ENCODE results near the gene IGDCC3.

The IGDCC3 gene

DNA sequence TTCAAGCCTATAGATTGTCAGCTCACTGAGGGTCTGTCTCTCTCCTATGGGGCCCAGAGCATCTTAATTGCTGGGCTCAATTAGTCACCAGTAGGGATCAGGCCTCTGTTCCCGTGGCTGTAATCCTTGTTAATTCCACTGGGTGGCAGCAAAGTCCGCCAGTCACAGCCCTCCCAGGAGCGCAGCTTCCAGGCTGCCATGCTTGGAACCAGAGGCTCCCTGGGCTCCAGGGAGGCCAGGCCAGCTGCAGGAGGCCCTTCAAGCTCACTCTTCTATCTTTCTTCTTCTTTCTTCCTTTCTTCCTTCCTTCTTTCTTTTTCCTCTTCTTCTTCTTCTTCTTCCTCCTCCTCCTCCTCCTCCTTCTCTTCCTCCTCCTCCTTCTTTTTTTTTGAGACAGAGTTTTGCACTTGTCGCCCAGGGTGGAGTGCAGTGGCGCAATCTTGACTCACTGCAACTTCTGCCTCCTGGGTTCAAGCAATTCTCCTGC lies 58.9 kb downstream of the IGDCC3 start:
- DNase-seq = peak; percentile 89

DNA sequence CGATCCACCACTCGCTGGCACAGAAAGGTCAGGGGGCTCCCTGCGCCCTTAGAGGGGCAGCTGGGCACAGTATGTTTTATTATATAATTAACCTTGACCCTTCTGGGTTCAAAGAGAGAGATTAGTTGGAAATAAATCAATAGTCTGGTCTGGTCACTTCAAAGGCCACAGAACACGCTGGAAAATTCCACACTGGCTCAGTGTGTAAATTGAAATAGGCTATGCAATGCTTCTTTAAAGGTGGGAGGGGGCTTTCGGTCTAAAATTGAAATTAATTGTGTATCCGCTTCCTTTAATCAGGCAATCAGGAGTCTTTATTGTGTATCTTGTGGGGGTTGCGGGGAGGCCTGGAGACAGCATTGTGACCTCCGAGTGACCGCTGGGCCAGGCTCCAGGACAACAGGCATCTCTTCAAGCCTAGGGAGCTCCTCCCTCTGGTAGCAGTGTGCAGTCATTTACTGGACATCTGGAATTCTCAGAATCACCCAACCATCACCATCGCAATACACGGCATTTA lies 65.3 kb downstream of the IGDCC3 start:
- DNase-seq = no peak

DNA sequence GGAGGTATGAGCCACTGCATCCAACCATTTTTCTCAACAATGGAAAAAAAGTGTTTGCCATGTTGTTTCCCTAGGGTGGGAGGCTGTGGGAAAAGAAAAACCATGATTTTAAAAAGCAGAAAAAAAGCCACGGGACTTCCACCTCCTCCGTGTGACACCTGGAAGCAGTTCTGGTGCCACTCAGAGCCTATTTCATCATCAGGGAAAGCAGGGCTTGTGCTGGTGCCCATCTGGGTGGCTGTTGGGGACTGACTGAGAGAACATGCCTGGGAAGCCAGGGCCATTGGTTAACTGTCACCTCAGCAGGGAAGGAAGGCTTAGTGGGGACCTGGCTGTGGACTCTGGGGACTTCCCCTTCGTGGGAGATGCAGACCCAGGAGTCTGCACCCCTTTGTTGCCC lies 66.0 kb downstream of the IGDCC3 start:
- no peak for DNase-seq

DNA sequence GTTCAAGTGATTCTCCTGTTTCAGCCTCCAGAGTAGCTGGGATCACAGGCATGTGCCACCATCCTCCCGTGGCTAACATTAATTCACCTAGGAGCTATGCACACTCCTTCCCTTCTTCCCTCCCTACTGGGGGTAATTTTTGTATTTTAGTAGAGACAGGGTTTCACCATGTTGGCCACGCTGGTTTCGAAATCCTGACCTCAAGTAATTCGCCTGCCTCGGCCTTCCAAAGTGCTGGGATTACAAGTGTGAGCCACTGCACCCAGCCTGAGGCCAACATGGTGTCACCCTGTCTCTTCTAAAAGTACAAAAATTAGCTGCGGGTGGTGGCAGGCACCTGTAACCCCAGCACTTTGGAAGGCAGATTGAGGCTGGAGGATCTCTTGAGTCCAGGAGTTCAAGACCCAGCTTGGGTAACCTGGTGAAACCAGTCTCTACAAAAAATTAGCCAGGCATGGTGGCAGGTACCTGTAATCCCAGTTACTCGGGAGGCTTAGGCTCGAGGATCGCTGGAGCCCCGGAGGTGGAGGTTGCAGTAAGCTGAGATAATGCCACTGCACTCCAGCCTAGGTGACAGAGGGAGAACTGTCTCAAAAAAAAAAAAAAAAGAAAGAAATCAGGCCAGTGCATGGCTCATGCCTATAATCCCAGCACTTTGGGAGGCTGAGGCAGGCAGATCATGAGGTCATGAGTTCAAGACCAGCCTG lies 67.2 kb downstream of the IGDCC3 start:
- DNase-seq = no peak

DNA sequence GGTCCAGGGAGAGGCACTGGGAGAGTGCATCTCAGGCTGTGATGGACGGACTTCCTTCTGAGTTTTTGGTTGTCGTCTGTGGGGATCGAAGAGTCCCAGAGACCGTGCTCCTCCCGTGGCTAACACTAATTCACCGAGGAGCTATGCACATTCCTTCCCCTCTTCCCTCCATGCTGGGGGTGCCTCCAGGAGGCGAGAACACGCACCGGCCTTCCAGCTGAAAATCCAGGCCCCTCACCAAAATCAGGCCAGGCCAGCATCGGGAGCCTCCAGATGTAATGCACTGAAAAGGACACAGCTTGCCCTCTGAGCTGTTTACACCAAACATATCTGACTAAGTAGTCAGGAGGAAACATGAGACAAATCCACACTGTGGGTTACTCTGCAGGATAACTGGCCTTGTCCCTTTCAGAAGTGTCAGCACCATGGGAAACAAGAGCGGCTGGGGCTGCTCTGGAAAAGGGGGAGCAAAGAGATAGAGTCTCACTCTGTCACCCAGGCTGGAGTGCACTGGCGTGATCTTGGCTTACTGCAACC lies 67.9 kb downstream of the IGDCC3 start:
- DNase-seq = no peak

DNA sequence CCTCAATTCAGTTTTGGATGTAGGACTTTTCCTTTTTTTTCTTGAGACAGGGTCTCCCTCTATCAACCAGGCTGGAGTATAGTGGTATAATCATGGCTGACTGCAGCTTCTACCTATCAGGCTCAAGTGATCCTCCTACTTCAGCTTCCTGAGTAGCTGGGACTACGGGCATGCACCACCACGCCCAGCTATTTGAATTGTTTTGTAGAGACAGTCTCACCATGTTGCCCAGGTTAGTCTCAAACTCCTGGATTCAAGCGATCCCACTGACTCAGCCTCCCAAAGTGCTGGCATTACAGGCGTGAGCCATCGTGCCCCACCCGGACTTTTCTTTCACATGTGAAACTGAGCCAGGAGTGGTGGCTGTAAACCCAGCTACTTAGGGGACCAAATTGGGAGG lies 69.8 kb downstream of the IGDCC3 start:
- DNase-seq = no peak

DNA sequence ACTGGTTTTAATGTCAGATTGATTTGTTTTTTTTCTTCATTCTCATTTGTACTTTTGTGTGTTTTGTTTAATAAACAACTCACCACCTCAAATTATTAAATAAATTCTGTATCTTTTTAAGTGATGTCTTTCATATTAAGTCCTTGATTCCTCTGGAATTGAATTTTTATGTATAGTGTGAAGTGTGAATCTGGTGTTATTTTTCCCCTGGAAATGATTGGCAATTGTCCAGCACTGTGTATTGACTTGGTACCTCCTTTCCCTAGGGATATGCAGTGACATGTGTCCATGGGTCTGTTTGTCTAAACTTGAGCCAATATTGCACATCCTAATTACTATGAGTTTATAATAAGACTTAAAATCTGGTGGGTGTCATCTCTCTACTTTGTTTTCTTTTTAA lies 71.3 kb downstream of the IGDCC3 start:
- no peak for DNase-seq

DNA sequence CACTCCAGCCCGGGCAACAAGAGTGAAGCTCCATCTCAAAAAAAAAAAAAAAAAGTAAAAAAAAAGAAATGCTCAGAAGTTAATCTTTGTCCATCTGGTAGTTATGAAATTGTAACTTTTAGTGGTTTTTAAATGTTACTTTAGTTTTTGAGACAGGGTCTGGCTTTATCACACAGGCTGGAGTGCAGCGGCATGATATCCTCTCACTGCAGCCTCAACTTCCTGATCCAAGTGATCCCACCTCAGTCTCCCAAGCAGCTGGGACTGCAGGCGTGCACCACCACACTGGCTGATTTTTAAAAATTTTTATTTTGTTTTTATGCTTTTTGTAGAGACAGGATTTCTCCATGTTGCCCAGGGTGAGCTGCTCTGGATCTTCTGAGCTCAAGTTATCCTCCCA lies 72.0 kb downstream of the IGDCC3 start:
- no peak for DNase-seq

DNA sequence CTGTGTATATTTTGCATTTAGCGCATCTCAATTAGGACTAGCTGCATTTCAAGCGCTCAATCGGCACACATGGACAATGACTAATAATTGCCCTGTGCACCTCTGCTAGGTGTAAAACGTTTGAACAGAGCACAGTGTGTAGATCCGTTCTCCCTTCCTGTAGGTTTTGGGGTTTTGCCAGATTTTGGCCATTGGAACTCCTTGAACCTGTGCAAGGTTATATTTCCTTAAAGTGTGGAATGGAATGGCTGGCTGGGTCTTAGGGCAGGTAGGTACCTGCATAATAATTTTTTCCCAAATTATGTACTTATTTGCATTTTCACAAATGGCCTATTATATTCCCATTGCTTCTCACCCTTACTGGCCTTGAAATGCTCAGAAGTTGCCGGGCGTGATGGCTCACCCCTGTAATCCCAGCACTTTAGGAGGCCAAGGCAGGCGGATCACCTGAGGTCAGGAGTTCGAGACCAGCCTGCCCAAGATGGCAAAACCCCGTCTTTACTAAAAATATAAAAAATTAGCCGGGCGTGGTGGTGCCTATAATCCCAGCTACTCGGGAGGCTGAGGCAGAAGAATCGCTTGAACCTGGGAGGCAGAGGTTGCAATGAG lies 72.5 kb downstream of the IGDCC3 start:
- DNase-seq = peak; percentile 60

DNA sequence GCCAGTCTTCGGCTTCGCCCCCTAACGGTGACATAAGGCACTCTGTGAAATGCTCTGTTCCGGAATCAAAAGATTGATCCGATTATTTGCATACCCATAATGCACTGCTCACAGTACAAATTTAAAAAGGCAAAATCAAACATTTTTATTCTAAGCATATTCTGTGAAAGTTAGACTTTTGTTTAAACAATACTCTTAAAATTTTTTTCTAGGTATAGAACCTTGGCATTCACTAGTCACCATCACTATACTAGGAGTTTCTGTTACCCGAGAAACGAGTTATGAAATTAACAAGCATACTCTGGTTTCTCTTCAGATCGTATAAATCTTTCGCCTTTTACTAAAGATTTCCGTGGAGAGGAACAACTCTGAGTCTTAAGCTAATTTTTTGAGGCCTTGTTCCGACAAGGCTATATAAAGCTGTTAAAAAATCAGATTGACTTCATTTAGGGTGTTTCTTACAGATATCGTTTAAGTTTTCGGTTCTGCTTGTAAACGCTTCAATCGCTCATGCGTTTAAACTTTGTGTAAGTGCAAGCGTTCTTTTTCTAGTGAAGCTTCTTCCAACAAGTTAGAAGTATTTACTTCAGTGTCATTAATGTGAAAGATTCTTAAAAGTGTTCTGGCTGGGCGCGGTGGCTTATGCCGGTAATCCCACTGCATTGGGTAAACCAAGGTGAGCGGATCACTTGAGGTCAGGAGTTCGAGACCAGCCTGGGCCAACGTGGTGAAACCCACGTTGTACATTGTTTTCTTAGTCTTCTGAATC lies 73.2 kb downstream of the IGDCC3 start, which contains the start of gene RNU5B-1:
Gene RNU5B-1, plus strand, starts transcription at position 297 of the 769 bp plus-strand sequence.
- peak; percentile 91 for DNase-seq

DNA sequence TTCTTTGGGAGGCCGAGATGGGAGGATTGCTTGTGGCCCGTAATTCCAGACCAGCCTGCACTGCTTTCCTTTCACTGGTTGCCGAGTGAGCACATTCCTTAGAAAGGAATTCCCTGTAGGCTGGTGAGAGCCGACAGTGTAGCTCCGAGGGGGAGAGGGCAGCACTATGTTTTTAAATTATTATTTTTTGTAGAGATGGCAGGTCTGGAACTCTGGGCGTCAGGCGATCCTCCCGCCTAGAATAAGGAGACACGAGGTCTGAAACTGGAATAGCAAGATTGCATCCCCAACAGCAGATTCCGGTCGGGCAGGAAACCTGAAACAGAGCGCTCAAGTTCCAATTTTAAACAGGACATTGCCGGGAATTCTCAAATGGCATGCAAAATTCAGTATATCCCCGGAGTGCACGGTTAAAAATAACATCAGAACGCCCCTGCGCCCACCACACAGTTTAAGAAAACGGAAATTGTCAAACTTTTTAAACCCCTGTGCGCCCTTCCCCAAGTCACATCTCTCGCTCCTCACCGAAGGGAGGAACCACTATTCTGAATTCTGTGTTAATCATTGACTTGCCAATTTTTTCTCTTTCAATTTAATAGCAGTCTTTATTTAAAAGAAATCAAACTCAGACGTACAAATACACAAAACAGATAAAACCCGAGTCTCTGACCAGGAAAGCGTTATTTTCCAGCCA lies 74.0 kb downstream of the IGDCC3 start:
- DNase-seq = peak; percentile 72

DNA sequence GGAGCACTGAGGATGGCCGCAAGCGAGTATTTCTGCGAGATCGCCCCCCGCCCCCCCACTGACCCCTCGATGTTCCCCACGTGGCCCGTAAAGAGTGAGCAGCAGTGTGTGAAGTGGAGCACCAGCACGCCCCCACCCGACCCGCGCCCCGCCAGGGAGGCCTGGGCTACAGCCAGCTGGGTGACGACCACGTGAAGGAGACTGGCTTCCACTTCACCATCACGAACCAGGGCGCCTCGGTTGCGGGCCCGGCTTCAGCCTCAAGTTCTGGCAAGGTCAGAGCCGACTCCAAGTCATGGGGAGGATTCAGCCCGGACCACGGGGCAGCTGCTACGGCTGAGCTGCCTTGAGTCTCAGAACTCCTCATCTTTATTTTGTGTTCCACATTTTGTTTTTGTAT lies 75.7 kb downstream of the IGDCC3 start:
- no peak for DNase-seq

DNA sequence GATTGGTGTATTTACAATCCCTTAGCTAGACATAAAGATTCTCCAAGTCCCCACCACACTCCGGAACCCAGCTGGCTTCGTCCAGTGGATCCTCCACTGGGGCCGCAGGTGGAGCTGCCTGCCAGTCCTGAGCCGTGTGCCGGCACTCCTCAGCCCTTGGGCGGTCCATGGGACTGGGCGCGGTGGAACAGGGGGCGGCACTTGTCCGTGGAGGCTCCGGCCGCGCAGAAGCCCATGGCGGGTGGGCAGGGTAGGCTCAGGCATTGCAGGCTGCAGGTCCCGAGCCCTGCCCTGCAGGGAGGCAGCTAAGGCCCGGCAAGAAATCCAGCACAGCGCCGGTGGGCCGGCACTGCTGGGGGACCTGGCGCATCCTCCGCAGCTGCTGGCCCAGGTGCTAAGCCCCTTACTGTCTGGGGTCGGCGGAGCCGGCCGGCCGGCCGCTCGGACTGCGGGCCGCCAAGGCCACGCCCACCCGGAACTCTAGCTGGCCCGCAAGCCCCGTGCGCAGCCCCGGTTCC lies 76.8 kb downstream of the IGDCC3 start:
- DNase-seq = no peak

DNA sequence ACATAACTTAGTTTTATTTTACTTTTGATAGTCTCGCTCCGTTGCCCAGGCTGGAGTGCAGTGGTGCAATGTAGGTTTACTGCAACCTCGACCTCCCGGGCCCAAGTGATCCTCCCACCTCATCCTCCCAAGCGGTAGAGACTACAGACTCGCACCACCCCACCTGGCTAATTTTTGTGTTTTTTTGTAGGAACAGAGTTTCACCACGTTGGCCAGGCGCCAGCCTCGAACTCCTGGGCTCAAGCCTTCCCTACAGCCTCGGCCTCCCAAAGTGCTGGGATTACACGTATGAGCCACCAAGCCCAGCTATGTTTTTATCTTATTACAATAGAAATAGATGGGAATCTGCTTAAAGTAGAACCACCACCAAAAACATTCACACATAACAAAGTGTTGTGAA lies 79.1 kb downstream of the IGDCC3 start:
- no peak for DNase-seq

DNA sequence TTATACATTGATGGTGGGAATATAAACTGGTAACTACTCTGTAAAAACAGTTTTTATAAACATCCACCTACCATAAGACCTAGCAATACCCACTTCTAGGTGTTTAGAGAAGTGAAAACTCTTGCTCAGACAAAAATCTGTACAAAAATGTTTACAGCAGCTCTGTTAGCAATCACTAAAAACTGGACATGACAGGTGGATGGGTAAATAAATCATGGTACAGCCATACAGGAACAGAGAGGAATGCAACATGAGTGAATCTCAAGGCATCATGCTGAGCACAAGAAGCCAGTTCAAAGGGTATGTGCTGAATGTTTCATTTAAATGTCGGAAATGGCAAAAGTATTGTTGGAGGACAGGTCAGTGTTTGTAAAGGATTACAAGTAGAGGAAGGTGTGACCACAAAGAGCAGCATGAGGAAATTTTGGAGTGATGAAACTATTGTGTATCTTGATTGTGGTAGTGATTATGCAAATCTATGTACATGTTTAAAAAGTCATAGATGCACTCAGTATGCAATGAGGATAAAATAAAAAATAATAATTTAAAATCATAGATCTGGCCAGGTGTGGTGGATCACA lies 84.8 kb downstream of the IGDCC3 start:
- DNase-seq = no peak

DNA sequence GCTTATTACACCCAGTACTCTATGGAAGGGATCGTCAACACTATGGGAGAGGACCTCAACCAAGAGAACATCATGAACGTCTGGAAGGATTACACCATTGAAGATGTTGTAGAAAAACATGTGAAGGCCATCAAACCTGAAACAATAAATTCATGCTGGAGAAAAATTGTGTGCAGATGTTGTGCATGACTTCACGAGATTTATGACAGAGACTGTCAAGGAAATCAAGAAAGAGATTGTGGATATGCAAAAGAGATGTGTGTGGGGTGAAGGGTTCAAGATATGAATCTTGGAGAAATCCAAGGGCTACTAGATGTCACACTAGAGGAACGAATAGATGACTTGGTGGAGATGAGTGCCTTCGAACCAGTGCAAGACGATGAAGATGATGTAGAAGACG lies 87.6 kb downstream of the IGDCC3 start:
- no peak for DNase-seq

DNA sequence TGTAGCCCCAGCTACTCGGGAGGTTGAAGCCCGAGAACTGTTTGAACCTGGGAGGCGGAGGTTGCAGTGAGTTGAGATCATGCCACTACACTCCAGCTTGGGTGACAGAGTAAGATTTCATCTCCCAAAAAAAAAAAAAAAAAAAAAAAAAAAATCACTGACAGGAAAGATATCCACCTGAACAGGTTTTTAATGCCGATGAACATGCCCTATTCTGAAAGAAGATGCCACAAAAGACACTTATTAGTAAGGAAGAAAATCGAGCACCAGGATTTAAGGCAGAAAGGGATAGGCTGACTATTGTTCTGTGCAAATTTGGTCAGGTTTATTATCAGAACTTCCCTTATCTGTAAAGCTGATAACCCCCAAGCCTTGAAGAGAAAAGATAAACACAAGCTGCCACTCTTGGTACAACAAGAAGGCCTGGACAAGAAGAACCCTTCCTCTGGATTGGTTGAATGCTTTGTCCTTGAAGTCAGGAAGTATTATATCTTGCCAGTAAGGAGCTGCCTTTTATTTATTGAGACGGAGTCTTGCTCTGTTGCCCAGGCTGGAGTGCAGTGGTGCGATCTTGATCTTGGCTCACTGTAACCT lies 88.4 kb downstream of the IGDCC3 start:
- DNase-seq = no peak

DNA sequence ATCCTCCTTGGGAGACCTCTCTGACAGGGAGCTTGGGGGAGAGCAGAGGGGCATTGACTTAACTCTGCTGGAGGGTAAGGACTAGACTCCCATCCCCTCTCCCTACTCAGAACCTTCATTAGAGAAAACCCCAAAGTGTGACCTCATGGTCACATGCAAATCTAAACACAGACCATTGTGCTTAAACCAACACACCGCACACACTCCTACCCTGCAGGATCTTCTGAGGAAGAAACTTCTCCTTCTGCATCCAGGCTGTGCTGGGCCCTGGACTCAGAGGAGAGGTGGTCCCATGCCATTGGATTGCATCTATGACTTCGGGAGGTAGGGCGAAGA lies 90.3 kb downstream of the IGDCC3 start:
- no peak for DNase-seq

DNA sequence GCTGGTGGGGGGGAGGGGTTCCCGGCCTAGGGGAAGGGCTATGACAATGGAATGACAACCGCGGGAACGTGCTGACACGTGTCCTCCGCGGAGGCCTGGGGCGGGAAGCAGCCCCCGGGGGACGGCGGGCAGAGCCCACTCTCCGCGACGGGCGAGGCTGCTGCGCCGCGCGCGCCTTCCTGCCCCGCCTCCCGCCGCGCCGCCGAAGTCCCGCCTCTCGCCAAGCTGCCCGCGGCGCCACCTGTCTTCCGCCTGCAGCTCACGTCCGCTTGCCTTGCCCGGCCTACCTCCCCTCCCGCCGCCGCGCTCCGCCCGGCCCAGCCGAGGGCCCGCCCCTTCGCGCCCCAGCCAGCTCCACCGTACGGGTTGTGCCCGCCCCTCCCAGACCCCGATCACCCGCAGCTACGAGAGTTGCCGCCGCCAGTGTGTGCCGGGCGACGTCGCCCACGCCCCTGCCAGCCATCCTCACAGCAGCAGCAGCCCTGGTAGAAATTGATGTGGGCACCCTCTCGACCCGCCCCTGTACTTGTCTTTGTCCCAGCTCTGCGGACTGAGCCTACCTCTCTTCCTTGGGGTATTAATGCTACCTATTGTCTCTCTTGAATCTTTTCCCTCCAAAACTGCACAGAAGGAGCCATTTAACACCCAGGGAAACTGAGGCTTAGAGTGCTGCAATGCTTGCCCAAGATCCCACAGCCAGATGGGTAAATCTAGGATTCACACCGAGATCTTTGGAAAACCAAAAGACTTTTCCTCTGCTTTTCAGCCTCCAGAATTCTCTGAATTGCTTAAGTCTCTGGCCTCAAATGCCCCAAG lies 90.9 kb downstream of the IGDCC3 start, which contains the start of gene PARP16:
Gene PARP16, minus strand, starts transcription at position 180 of the 816 bp plus-strand sequence. CDS start 457 bp downstream, outside the sequence.
- peak; percentile 96 for DNase-seq

DNA sequence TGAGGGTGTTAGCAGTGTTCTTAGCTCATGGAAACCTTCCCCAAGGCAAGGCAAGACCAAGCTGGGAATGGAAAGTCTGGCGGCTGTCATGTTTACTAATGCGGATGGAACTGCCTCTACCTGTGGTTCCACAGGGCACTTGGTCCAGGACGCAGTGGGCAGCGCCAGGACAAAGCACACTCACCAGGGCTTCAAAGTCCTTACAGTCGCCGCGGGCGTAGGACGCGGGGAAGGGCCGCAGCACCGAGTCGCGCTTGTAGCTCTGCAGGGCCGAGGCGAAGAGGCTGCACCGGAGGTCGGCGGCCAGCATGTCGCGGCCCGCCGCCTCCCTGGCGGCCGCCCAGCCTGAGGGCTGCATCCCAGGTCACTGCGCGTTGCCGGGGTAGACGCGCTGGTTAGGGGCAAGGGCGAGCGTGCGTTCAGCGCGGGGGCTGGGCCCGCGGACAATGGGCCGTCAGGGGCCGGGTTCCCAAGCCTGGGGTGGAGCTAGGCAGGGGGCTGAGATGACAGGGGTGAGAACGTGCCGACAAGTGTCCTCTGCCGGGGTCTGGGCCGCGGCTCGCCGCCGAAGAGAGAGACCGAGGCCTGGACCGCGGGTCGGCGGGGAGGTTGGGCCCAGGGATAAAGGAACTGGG lies 91.6 kb downstream of the IGDCC3 start:
- DNase-seq = no peak

All from activated CD8-positive, alpha-beta memory T cell treated with anti-CD3 and anti-CD28 coated beads for 24 hours (primary cell).